CD14-positive monocyte (primary cell): Measurements from ENCODE around the gene SLC25A42. TPM values are rescaled to one million over a fixed set of nuclear protein-coding genes. Genes with fewer than 3 reads are reported as not detected.

Source experiments
- DNase-seq, 3 donors: peaks; one replicate each; pipeline ENCODE4 v3.0.0-alpha.2; 2011 to 2022
- H2AFZ ChIP-seq: 2 replicates; pipeline ENCODE4 v1.6.0; 2012; ENCODE audit warnings: mild to moderate bottlenecking, low read depth, low read length, inconsistent platforms; ENCODE audit not compliant: insufficient read depth, poor library complexity, severe bottlenecking
- H3K27ac ChIP-seq, 2 donors: 1 replicate in 1 of 2; 2 replicates in 1 of 2; pipeline ENCODE4 v1.5.1; 2012 to 2013; ENCODE audit warnings: low read length in 2 of 2, control low read depth in 1 of 2, inconsistent platforms in 1 of 2, low read depth in 1 of 2, mild to moderate bottlenecking in 1 of 2
- H3K27me3 ChIP-seq, 2 donors: one replicate each; pipeline versions ENCODE4 v1.6.0 to v1.6.1; 2011 to 2013; ENCODE audit warnings: low read length in 2 of 2; ENCODE audit not compliant: control insufficient read depth in 2 of 2, insufficient read depth in 2 of 2
- H3K36me3 ChIP-seq, 2 donors: replicated peaks in 1 of 2; 1 replicate in 1 of 2; 2 replicates in 1 of 2; pipeline versions ENCODE4 v1.5.1 to v1.6.1; 2012 to 2013; ENCODE audit warnings: low read length in 2 of 2, control low read depth in 1 of 2, inconsistent platforms in 1 of 2, mild to moderate bottlenecking in 1 of 2; ENCODE audit not compliant: insufficient read depth in 2 of 2, control insufficient read depth in 1 of 2
- H3K4me1 ChIP-seq, 2 donors: 1 replicate in 1 of 2; 2 replicates in 1 of 2; pipeline versions ENCODE4 v1.5.1 to v1.6.1; 2012 to 2013; ENCODE audit warnings: low read length in 2 of 2, control low read depth in 1 of 2, inconsistent platforms in 1 of 2, mild to moderate bottlenecking in 1 of 2, moderate library complexity in 1 of 2; ENCODE audit not compliant: insufficient read depth in 2 of 2, control insufficient read depth in 1 of 2
- H3K4me2 ChIP-seq: replicated peaks from 2 replicates; pipeline ENCODE3; 2012; ENCODE audit warnings: low read length, moderate library complexity, mild to moderate bottlenecking; ENCODE audit not compliant: poor library complexity, severe bottlenecking; ENCODE audit errors: extremely low read depth
- H3K4me3 ChIP-seq, 3 experiments: fragments of 200-600 bp in 1 of 3; sonication (generic) in 1 of 3; replicated peaks in 1 of 3; 1 replicate in 2 of 3; 2 replicates in 1 of 3; pipeline ENCODE4 v1.5.1; 2011 to 2013; ENCODE audit warnings: low read length in 3 of 3, mild to moderate bottlenecking in 3 of 3, control low read depth in 2 of 3, low read depth in 2 of 3, inconsistent platforms in 1 of 3, moderate library complexity in 1 of 3
- H3K79me2 ChIP-seq: 2 replicates; pipeline ENCODE4 v1.6.0; 2012; ENCODE audit warnings: mild to moderate bottlenecking, control low read depth, inconsistent platforms, low read length, moderate library complexity; ENCODE audit not compliant: insufficient read depth
- H3K9ac ChIP-seq: 2 replicates; pipeline ENCODE4 v1.6.0; 2017; ENCODE audit warnings: low read length, mild to moderate bottlenecking; ENCODE audit not compliant: insufficient read depth, poor library complexity, severe bottlenecking
- H3K9me3 ChIP-seq, 2 donors: replicated peaks in 1 of 2; 1 replicate in 1 of 2; 2 replicates in 1 of 2; pipeline versions ENCODE4 v1.5.1 to v1.6.1; 2012 to 2013; ENCODE audit warnings: low read length in 2 of 2, control low read depth in 1 of 2; ENCODE audit not compliant: control insufficient read depth in 1 of 2, insufficient read depth in 1 of 2
- H4K20me1 ChIP-seq: 2 replicates; pipeline ENCODE4 v1.6.0; 2012; ENCODE audit warnings: mild to moderate bottlenecking, low read length, control low read depth, moderate library complexity; ENCODE audit not compliant: insufficient read depth
- H3K27ac Mint-ChIP-seq, 7 donors: one replicate each; pipeline ENCODE4 v1.8.0; 2020; ENCODE audit warnings: mild to moderate bottlenecking in 7 of 7, mixed read lengths in 7 of 7, moderate library complexity in 6 of 7, inconsistent platforms in 2 of 7
- H3K27me3 Mint-ChIP-seq, 3 donors: one replicate each; pipeline ENCODE4 v1.8.0; 2021 to 2022; ENCODE audit warnings: low read depth in 3 of 3, mild to moderate bottlenecking in 3 of 3, mixed read lengths in 3 of 3, moderate library complexity in 3 of 3, inconsistent platforms in 1 of 3
- H3K36me3 Mint-ChIP-seq, 2 donors: one replicate each; pipeline ENCODE4 v1.8.0; 2020; ENCODE audit warnings: mixed read lengths in 2 of 2, inconsistent platforms in 1 of 2, mild to moderate bottlenecking in 1 of 2
- H3K4me1 Mint-ChIP-seq: one replicate; pipeline ENCODE4 v1.8.0; 2020; ENCODE audit warnings: mild to moderate bottlenecking, mixed read lengths
- H3K4me3 Mint-ChIP-seq, 2 donors: one replicate each; pipeline ENCODE4 v1.8.0; 2020; ENCODE audit warnings: mild to moderate bottlenecking in 2 of 2, mixed read lengths in 2 of 2, moderate library complexity in 1 of 2
- H3K9me3 Mint-ChIP-seq, 7 donors: one replicate each; pipeline ENCODE4 v1.8.0; 2020 to 2022; ENCODE audit warnings: mixed read lengths in 7 of 7, mild to moderate bottlenecking in 6 of 7, moderate library complexity in 6 of 7, inconsistent platforms in 2 of 7
- WGBS: methylation state at CpG from one replicate; pipeline ENCODE4 v1.1.5; 2013; ENCODE audit warnings: missing lambda C conversion rate; ENCODE audit not compliant: insufficient coverage; 5-methylcytosine and 5-hydroxymethylcytosine counted together
- intact Hi-C, 2 donors: fragments of 100-400 bp; cut with micrococcal nuclease; formaldehyde crosslinking; loops; one replicate each; pipeline versions ENCODE4 v1.15.0 to v1.15.1; 2023
- polyA plus RNA-seq, 3 donors: library from polyadenylated mRNA; depleted of rRNA in 1 of 3; unstranded in 2 of 3; stranded (reverse) in 1 of 3; fragments of 300-500 nt in 2 of 3; fragments of >200 nt in 1 of 3; fragmentation: Illumina TruSeq in 2 of 3; gene quantifications; 1 replicate in 2 of 3; 2 replicates in 1 of 3; pipeline ENCODE4 v1.2.3, GENCODE V29; 2012 to 2021
- TF ChIP-seq, protein P1 (sequence below): fragments of 200-600 bp; IDR thresholded peaks from one replicate; pipeline ENCODE4 v1.8.0; 2022; ENCODE audit warnings: antibody characterized with exemption, mild to moderate bottlenecking

Gene SLC25A42
- polyA plus RNA-seq, 3 donors = 0.68 to 3.1 (median 1.1) TPM

DNA sequence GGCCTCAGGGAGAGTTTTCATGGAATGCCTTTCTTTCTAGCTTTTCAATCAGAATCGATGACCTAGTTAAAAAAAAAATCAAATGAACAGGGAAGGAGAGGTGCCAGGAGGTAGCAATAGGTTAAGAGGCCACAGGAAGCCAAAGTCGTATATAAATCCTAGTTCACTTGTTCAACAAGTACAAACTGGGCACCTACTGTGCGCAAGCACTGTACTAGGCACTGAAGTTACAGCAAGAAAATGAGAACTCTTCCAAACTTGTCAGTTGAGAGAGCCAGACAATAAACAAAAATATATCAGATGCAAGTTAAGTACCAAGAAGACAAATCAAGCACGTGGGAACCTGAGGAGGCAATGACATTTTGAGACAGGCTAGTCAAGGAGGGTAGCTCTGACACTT lies 36.6 kb upstream of the SLC25A42 start:
- peaks cover 0 to 1% (median 0%) of the 10 kb centered on the region in 7 donors for H3K9me3 Mint-ChIP-seq
- Histone ChIP-seq H3K27ac (no peak overlapping the region), H3K79me2 (peaks cover 100% of the 10 kb centered on the region), H3K4me2 (no peak overlapping the region), H3K4me1 (peaks cover 6 to 7% of the 10 kb centered on the region in 2 donors), H3K36me3 (peaks cover 67 to 87% of the 10 kb centered on the region in 2 donors), H3K9me3 (no peaks in the 10 kb centered on the region), H2AFZ (no peak overlapping the region), H3K4me3 (no peak overlapping the region), H4K20me1 (peaks cover 57% of the 10 kb centered on the region), H3K9ac (no peak overlapping the region), H3K27me3 (no peaks in the 10 kb centered on the region)
- intact Hi-C loops = no loop called here
- H3K4me1 Mint-ChIP-seq = peaks cover 8% of the 10 kb centered on the region
- WGBS = 100% methylated on average over 2 of the region's 4 CpGs
- H3K27me3 Mint-ChIP-seq = no peaks in the 10 kb centered on the region
- H3K27ac Mint-ChIP-seq = no peak overlapping the region
- H3K4me3 Mint-ChIP-seq = no peak overlapping the region
- no peak for DNase-seq
- TF ChIP-seq, protein P1, sequence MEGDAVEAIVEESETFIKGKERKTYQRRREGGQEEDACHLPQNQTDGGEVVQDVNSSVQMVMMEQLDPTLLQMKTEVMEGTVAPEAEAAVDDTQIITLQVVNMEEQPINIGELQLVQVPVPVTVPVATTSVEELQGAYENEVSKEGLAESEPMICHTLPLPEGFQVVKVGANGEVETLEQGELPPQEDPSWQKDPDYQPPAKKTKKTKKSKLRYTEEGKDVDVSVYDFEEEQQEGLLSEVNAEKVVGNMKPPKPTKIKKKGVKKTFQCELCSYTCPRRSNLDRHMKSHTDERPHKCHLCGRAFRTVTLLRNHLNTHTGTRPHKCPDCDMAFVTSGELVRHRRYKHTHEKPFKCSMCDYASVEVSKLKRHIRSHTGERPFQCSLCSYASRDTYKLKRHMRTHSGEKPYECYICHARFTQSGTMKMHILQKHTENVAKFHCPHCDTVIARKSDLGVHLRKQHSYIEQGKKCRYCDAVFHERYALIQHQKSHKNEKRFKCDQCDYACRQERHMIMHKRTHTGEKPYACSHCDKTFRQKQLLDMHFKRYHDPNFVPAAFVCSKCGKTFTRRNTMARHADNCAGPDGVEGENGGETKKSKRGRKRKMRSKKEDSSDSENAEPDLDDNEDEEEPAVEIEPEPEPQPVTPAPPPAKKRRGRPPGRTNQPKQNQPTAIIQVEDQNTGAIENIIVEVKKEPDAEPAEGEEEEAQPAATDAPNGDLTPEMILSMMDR = no peak
- peaks cover 73 to 88% of the 10 kb centered on the region in 2 donors for H3K36me3 Mint-ChIP-seq

DNA sequence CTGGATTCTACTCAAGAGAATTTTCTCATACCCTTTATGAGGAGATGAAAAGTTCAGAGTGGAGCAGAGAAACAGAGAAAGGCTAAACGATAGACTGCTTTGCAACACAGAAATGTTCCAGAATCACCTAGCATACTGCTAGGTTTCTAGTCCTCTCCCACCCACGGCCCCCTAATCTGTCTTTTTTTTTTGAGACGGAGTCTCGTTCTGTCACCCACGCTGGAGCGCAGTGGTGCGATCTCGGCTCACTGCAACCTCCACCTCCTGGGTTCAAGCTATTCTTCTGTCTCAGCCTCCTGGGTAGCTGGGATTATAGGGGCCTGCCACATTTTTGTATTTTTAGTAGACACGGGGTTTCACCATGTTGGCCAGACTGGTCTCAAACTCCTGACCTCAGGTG lies 35.3 kb upstream of the SLC25A42 start:
- Histone ChIP-seq H3K27ac (no peak overlapping the region), H3K4me1 (peaks cover 13 to 15% of the 10 kb centered on the region in 2 donors), H3K79me2 (peaks cover 98% of the 10 kb centered on the region), H2AFZ (no peak overlapping the region), H4K20me1 (peaks cover 53% of the 10 kb centered on the region), H3K9me3 (no peaks in the 10 kb centered on the region), H3K4me2 (no peak overlapping the region), H3K4me3 (no peak overlapping the region), H3K36me3 (peaks cover 55 to 74% of the 10 kb centered on the region in 2 donors), H3K27me3 (no peaks in the 10 kb centered on the region), H3K9ac (no peak overlapping the region)
- Mint-ChIP-seq H3K4me3 (no peak overlapping the region), H3K27ac (no peak overlapping the region), H3K36me3 (peaks cover 60 to 75% of the 10 kb centered on the region in 2 donors), H3K27me3 (no peaks in the 10 kb centered on the region), H3K9me3 (peaks cover 0 to 1% (median 0%) of the 10 kb centered on the region in 7 donors), H3K4me1 (peaks cover 12% of the 10 kb centered on the region)
- intact Hi-C loops = loop anchor here in 1 of 2 donors (1.0 kb wide), 1 partner anchor 109 kb away; the partner anchor contains the start of genes COPE and DDX49
- TF ChIP-seq, protein P1 = no peak
- WGBS = 100% methylated on average over 2 of the region's 9 CpGs
- DNase-seq = no peak
